Panc1 (cell line): ENCODE measurements around the gene HMG20B.

Source experiments
- POLR2AphosphoS5 ChIP-seq: IDR thresholded peaks from 2 replicates; pipeline ENCODE4 v1.6.1; 2012; ENCODE audit warnings: mild to moderate bottlenecking, low read depth, low read length, moderate library complexity
- TF ChIP-seq, protein P1 (sequence below): fragments of 450-650 bp; IDR thresholded peaks from 2 replicates; pipeline ENCODE4 v1.5.1; 2017; ENCODE audit warnings: mild to moderate bottlenecking

DNA sequence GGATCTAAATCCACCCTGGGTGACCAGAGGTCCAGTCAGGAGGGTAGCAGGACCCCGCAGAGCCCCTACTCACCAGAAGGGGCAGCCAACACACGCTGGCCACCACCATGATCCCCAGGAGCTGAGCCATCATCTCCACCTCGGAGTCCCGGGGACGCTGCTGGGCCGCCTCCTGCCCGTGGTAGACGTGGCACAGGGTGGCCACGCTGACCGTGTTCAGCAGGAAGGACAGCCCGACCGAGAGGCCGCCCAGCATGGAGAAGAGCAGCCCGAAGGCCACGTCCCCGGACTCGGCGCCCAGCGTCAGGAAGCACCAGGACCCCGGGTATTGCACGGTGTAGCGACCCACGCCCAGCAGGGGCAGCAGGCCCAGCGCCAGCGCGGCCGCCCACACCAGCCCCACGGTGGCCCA lies 27.0 kb downstream of the HMG20B start:
- TF ChIP-seq POLR2AphosphoS5: no peak
- TF ChIP-seq, protein P1, sequence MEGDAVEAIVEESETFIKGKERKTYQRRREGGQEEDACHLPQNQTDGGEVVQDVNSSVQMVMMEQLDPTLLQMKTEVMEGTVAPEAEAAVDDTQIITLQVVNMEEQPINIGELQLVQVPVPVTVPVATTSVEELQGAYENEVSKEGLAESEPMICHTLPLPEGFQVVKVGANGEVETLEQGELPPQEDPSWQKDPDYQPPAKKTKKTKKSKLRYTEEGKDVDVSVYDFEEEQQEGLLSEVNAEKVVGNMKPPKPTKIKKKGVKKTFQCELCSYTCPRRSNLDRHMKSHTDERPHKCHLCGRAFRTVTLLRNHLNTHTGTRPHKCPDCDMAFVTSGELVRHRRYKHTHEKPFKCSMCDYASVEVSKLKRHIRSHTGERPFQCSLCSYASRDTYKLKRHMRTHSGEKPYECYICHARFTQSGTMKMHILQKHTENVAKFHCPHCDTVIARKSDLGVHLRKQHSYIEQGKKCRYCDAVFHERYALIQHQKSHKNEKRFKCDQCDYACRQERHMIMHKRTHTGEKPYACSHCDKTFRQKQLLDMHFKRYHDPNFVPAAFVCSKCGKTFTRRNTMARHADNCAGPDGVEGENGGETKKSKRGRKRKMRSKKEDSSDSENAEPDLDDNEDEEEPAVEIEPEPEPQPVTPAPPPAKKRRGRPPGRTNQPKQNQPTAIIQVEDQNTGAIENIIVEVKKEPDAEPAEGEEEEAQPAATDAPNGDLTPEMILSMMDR: no peak
